GM23338 (cell line): ENCODE measurements around the gene STXBP3. TPM values are rescaled to one million over a fixed set of nuclear protein-coding genes. Genes with fewer than 3 reads are reported as not detected.

Experiments
- ATAC-seq: fragments of 200-7000 bp; cut with Tn5 transposase; 3 replicates; pipeline ENCODE4 v1.9.1; 2020
- DNase-seq: peaks from one replicate; pipeline ENCODE4 v3.0.0-alpha.2; 2015; ENCODE audit warnings: low spot score
- H2AFZ ChIP-seq: fragments of 200-600 bp; sonication (generic); 2 replicates; pipeline ENCODE4 v1.8.0; 2016; ENCODE audit warnings: antibody characterized with exemption, mild to moderate bottlenecking, moderate library complexity
- H3F3A ChIP-seq: fragments of 200-600 bp; sonication (generic); replicated peaks from 2 replicates; pipeline ENCODE4 v1.8.0; 2017; ENCODE audit warnings: antibody characterized with exemption, mixed run types, low read depth
- H3K27ac ChIP-seq: fragments of 200-600 bp; sonication (generic); 2 replicates; pipeline ENCODE4 v1.6.1; 2016; ENCODE audit warnings: low read depth
- H3K27me3 ChIP-seq: fragments of 200-600 bp; sonication (generic); 2 replicates; pipeline ENCODE4 v1.8.0; 2016; ENCODE audit warnings: mild to moderate bottlenecking, mixed run types, moderate library complexity; ENCODE audit not compliant: insufficient read depth
- H3K36me3 ChIP-seq: fragments of 200-600 bp; sonication (generic); 2 replicates; pipeline ENCODE4 v1.8.0; 2016; ENCODE audit warnings: mild to moderate bottlenecking; ENCODE audit not compliant: insufficient read depth
- H3K4me1 ChIP-seq: fragments of 200-600 bp; sonication (generic); 2 replicates; pipeline ENCODE4 v1.8.0; 2016; ENCODE audit warnings: mild to moderate bottlenecking, moderate library complexity; ENCODE audit not compliant: insufficient read depth
- H3K4me2 ChIP-seq: fragments of 200-600 bp; sonication (generic); 2 replicates; pipeline ENCODE4 v1.7.1; 2017; ENCODE audit warnings: mixed run types
- H3K4me3 ChIP-seq: fragments of 200-600 bp; sonication (generic); 2 replicates; pipeline ENCODE4 v1.6.1; 2016; ENCODE audit warnings: mixed run types
- H3K79me2 ChIP-seq: fragments of 200-600 bp; sonication (generic); replicated peaks from 2 replicates; pipeline ENCODE4 v1.8.0; 2017; ENCODE audit warnings: mild to moderate bottlenecking; ENCODE audit not compliant: insufficient read depth
- H3K9me2 ChIP-seq: fragments of 200-600 bp; sonication (generic); 2 replicates; pipeline ENCODE4 v1.8.0; 2017; ENCODE audit not compliant: insufficient read depth
- H4K20me1 ChIP-seq: fragments of 200-600 bp; sonication (generic); replicated peaks from 2 replicates; pipeline ENCODE4 v1.8.0; 2017; ENCODE audit warnings: mild to moderate bottlenecking; ENCODE audit not compliant: insufficient read depth
- H3K27ac Mint-ChIP-seq: 2 replicates; pipeline ENCODE4 v1.8.0; 2020; ENCODE audit warnings: inconsistent platforms, mild to moderate bottlenecking, moderate library complexity, mixed read lengths
- H3K27me3 Mint-ChIP-seq: 3 replicates; pipeline ENCODE4 v1.8.0; 2022; ENCODE audit warnings: low read depth, mild to moderate bottlenecking, moderate library complexity, mixed read lengths, inconsistent platforms; ENCODE audit not compliant: insufficient read depth, poor library complexity
- H3K36me3 Mint-ChIP-seq: 3 replicates; pipeline ENCODE4 v1.8.0; 2021; ENCODE audit warnings: low read depth, mild to moderate bottlenecking, inconsistent platforms, moderate library complexity, mixed read lengths
- H3K4me1 Mint-ChIP-seq: 3 replicates; pipeline ENCODE4 v1.8.0; 2020; ENCODE audit warnings: mild to moderate bottlenecking, inconsistent platforms, mixed read lengths
- H3K4me3 Mint-ChIP-seq: 3 replicates; pipeline ENCODE4 v1.8.0; 2021; ENCODE audit warnings: moderate library complexity, mild to moderate bottlenecking, inconsistent platforms, mixed read lengths
- H3K9me3 Mint-ChIP-seq: 3 replicates; pipeline ENCODE4 v1.8.0; 2020; ENCODE audit warnings: moderate library complexity, mild to moderate bottlenecking, inconsistent platforms, mixed read lengths
- CREB1 ChIP-seq: fragments of 250-450 bp; sonication (Bioruptor Pico); IDR thresholded peaks from 2 replicates; pipeline ENCODE4 v1.5.0; 2020; ENCODE audit warnings: low read depth, mild to moderate bottlenecking, moderate library complexity
- CTCF ChIP-seq, 2 experiments: fragments of 200-600 bp in 1 of 2; sonication (generic) in 1 of 2; conservative IDR thresholded peaks; 2 replicates each; pipeline versions ENCODE4 v1.5.1 to v1.6.1; 2016 to 2017; ENCODE audit warnings: antibody characterized with exemption in 2 of 2, low read depth in 2 of 2, mild to moderate bottlenecking in 2 of 2, moderate library complexity in 1 of 2
- ETS1 ChIP-seq: IDR thresholded peaks from 2 replicates; pipeline ENCODE4 v1.6.1; 2016; ENCODE audit warnings: antibody characterized with exemption
- EZH2 ChIP-seq: fragments of 200-600 bp; sonication (generic); IDR thresholded peaks from one replicate; pipeline ENCODE4 v1.8.0; 2017; ENCODE audit warnings: antibody characterized with exemption, mild to moderate bottlenecking, low read depth; ENCODE audit not compliant: unreplicated experiment
- EZH2phosphoT487 ChIP-seq: fragments of 200-600 bp; sonication (generic); IDR thresholded peaks from one replicate; pipeline ENCODE4 v1.8.1; 2018; ENCODE audit warnings: antibody characterized with exemption; ENCODE audit not compliant: unreplicated experiment
- JUNB ChIP-seq: IDR thresholded peaks from one replicate; pipeline ENCODE4 v1.6.1; 2016; ENCODE audit warnings: antibody characterized with exemption; ENCODE audit not compliant: unreplicated experiment
- NANOG ChIP-seq: IDR thresholded peaks from 2 replicates; pipeline ENCODE4 v1.6.1; 2016; ENCODE audit warnings: antibody characterized with exemption, borderline replicate concordance
- POLR2AphosphoS5 ChIP-seq: IDR thresholded peaks from 2 replicates; pipeline ENCODE4 v1.6.1; 2016; ENCODE audit warnings: antibody characterized with exemption, low read depth
- REST ChIP-seq: IDR thresholded peaks from one replicate; pipeline ENCODE4 v1.6.1; 2018; ENCODE audit warnings: antibody characterized with exemption; ENCODE audit not compliant: unreplicated experiment
- STAT1 ChIP-seq: IDR thresholded peaks from one replicate; pipeline ENCODE4 v1.6.1; 2016; ENCODE audit warnings: antibody characterized with exemption; ENCODE audit not compliant: unreplicated experiment
- ZNF114 ChIP-seq: fragments of 250-450 bp; sonication (Bioruptor Pico); IDR thresholded peaks from 2 replicates; pipeline ENCODE4 v1.5.0; 2020; ENCODE audit warnings: mild to moderate bottlenecking, moderate library complexity
- ZNF331 ChIP-seq: fragments of 250-450 bp; sonication (Bioruptor Pico); IDR thresholded peaks from 2 replicates; pipeline ENCODE4 v1.5.0; 2020; ENCODE audit warnings: low read depth, mild to moderate bottlenecking, moderate library complexity
- ZNF462 ChIP-seq: fragments of 250-450 bp; sonication (Bioruptor Pico); IDR thresholded peaks from 2 replicates; pipeline ENCODE4 v1.5.0; 2020; ENCODE audit warnings: mild to moderate bottlenecking, moderate library complexity
- polyA plus RNA-seq: library from polyadenylated mRNA; unstranded; fragments of >200 nt; fragmentation: Nextera tagmentation; extraction: Ambion mirVana; gene quantifications from 2 replicates; pipeline ENCODE4 v1.2.1, GENCODE V29; 2016
- total RNA-seq: library from RNA; depleted of rRNA; stranded (reverse); fragments of >200 nt; shearing (Covaris generic); gene quantifications from 2 replicates; pipeline ENCODE4 v1.2.3, GENCODE V29; 2014

The STXBP3 gene
- total and polyA plus RNA-seq, 2 experiments from 2014 or later = 28.5 to 37.4 TPM

GRCh38 chr1:108745980-108746381 is 493 bp upstream of the STXBP3 start:
- Histone ChIP-seq H3K4me3 (no peak overlapping the region), H2AFZ (peak overlapping the region; percentile 34; the same call in 1 of the 2 replicates), H3F3A (no peaks in the 10 kb centered on the region), H3K27me3 (no peaks in the 10 kb centered on the region), H3K9me2 (no peaks in the 10 kb centered on the region), H3K36me3 (no peaks in the 10 kb centered on the region), H3K27ac (no peak overlapping the region), H4K20me1 (0 out of 2 replicates have a peak, but pooled peaks cover 4% of the 10 kb centered on the region), H3K79me2 (peaks cover 28% of the 10 kb centered on the region), H3K4me2 (no peak overlapping the region), H3K4me1 (peaks cover 3% of the 10 kb centered on the region; the same call in 1 of the 2 replicates)
- no peak for ATAC-seq
- no peak for DNase-seq
- Mint-ChIP-seq H3K9me3 (no peaks in the 10 kb centered on the region; the same call in 2 of the 3 replicates), H3K27me3 (peaks cover 12% of the 10 kb centered on the region), H3K4me3 (peak overlapping the region; percentile 98), H3K27ac (no peak overlapping the region), H3K36me3 (no peaks in the 10 kb centered on the region), H3K4me1 (peaks cover 12% of the 10 kb centered on the region)
- TF ChIP-seq CTCF (conservative IDR thresholded peaks at IDR 0.05; ENCODE audit: low read depth in 2 of 2) (no peak), NANOG (no peak), ZNF462 (CRISPR knock-in tag) (no peak), EZH2 (no peak), REST (no peak), ETS1 (no peak), ZNF331 (no peak), EZH2phosphoT487 (no peak), ZNF114 (no peak), CREB1 (CRISPR knock-in tag) (no peak), JUNB (no peak), POLR2AphosphoS5 (no peak), STAT1 (no peak)
